NCI-H446 (cell line): ENCODE measurements around the gene ADAMTS2.

Experiments
- DNase-seq, 2 experiments: peaks; one replicate each; lab custom pipeline; 2025; lab: John Stamatoyannopoulos, UW

The ADAMTS2 gene

GRCh38 chr5:179343719-179344430, 1.4 kb downstream of the ADAMTS2 start:
- DNase-seq, result peak in 1 of 2 experiments; percentile 20

- DNase-seq, result no peak
Observed at GRCh38 chr5:179343021-179343718, 2.1 kb downstream of the ADAMTS2 start.

GRCh38 chr5:179342577-179342976, 2.7 kb downstream of the ADAMTS2 start:
- no peak for DNase-seq

- no peak for DNase-seq
Observed at GRCh38 chr5:179340465-179340864, 4.8 kb downstream of the ADAMTS2 start.

- DNase-seq, result no peak
Observed at GRCh38 chr5:179339996-179340395, 5.3 kb downstream of the ADAMTS2 start.

GRCh38 chr5:179339081-179339480, 6.2 kb downstream of the ADAMTS2 start:
- no peak for DNase-seq

GRCh38 chr5:179337796-179338676, 7.2 kb downstream of the ADAMTS2 start:
- no peak for DNase-seq

GRCh38 chr5:179336871-179337795, 8.1 kb downstream of the ADAMTS2 start:
- DNase-seq, result no peak

- DNase-seq, result no peak
Observed at GRCh38 chr5:179336126-179336870, 9.0 kb downstream of the ADAMTS2 start.

- DNase-seq, result no peak
Observed at GRCh38 chr5:179333796-179334761, 11.2 kb downstream of the ADAMTS2 start.

GRCh38 chr5:179332741-179333290, 12.4 kb downstream of the ADAMTS2 start:
- no peak for DNase-seq

GRCh38 chr5:179331591-179332375, 13.5 kb downstream of the ADAMTS2 start:
- no peak for DNase-seq

GRCh38 chr5:179330186-179330900, 14.9 kb downstream of the ADAMTS2 start:
- no peak for DNase-seq

- DNase-seq, result no peak
Observed at GRCh38 chr5:179328291-179328690, 17.0 kb downstream of the ADAMTS2 start.

- DNase-seq, result no peak
Observed at GRCh38 chr5:179327021-179327735, 18.1 kb downstream of the ADAMTS2 start.

GRCh38 chr5:179326122-179326927, 18.9 kb downstream of the ADAMTS2 start:
- no peak for DNase-seq
